ENCODE measurements around the gene MSTN.

DNA sequence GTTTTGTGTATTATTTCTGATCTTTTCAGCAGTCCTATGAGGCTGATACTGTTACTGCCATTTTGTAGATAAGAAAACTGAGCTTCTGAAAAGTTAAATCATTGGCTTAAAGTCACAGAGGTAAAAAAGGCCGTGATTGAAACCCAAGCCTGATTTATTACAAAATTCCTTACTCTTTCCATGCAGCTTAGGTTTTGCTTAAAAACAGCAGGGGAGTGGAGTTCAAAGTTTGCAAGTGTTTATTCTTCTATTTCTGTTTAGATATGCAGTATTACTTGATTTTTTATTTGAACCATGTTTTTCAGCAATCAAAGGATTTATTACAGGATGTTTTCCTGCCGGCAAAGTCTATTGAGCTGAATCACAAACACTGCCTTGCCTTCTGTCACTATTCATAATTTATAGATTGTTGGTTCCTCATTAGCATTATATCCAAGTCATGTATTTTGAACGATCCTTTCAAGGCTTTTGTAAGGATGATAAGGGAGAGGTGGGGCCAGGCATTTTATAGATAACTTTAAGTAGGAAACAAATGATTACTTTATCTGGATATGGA lies 31.9 kb upstream of the MSTN start:
- TF ChIP-seq, protein P1, sequence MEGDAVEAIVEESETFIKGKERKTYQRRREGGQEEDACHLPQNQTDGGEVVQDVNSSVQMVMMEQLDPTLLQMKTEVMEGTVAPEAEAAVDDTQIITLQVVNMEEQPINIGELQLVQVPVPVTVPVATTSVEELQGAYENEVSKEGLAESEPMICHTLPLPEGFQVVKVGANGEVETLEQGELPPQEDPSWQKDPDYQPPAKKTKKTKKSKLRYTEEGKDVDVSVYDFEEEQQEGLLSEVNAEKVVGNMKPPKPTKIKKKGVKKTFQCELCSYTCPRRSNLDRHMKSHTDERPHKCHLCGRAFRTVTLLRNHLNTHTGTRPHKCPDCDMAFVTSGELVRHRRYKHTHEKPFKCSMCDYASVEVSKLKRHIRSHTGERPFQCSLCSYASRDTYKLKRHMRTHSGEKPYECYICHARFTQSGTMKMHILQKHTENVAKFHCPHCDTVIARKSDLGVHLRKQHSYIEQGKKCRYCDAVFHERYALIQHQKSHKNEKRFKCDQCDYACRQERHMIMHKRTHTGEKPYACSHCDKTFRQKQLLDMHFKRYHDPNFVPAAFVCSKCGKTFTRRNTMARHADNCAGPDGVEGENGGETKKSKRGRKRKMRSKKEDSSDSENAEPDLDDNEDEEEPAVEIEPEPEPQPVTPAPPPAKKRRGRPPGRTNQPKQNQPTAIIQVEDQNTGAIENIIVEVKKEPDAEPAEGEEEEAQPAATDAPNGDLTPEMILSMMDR (IDR thresholded peaks at IDR 0.05; ENCODE audit: low read length) = no peak
- no peak for TF ChIP-seq EZH2 (IDR thresholded peaks at IDR 0.05; ENCODE audit: borderline replicate concordance, low read length)

Data from OCI-LY1 (cell line).